NCI-H526 (cell line): Measurements from ENCODE around the gene NFKBIB.

Experiments
- DNase-seq, 2 experiments: peaks; one replicate each; lab custom pipeline; 2025; lab: John Stamatoyannopoulos, UW

Gene NFKBIB

DNA sequence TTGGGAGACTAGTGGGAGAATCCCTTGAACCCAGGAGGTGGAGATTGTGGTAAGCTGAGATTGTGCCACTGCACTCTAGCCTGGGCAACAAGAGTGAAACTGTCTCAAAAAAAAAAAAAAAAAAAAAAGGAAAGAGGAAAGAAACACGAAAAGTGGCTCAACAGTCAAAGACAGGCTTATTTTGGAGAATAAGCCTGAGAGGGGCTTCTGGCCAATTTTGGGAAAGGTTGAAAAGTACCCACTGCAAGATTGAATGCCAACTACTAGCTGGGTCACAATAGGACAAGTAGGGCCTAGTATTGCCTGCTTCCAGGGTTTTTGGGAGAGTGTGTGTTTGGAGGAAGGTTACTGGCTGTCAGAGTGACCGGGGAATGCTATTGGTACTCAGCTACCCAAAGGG, 58.5 kb downstream of the NFKBIB start:
- no peak for DNase-seq
